ENCODE measurements around the gene UTP3. TPM values are rescaled to one million over a fixed set of nuclear protein-coding genes. Genes with fewer than 3 reads are reported as not detected.

UTP3 gene, protein sequence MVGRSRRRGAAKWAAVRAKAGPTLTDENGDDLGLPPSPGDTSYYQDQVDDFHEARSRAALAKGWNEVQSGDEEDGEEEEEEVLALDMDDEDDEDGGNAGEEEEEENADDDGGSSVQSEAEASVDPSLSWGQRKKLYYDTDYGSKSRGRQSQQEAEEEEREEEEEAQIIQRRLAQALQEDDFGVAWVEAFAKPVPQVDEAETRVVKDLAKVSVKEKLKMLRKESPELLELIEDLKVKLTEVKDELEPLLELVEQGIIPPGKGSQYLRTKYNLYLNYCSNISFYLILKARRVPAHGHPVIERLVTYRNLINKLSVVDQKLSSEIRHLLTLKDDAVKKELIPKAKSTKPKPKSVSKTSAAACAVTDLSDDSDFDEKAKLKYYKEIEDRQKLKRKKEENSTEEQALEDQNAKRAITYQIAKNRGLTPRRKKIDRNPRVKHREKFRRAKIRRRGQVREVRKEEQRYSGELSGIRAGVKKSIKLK
- total RNA-seq: 15.6 and 16.5 TPM in 2 replicates

DNA sequence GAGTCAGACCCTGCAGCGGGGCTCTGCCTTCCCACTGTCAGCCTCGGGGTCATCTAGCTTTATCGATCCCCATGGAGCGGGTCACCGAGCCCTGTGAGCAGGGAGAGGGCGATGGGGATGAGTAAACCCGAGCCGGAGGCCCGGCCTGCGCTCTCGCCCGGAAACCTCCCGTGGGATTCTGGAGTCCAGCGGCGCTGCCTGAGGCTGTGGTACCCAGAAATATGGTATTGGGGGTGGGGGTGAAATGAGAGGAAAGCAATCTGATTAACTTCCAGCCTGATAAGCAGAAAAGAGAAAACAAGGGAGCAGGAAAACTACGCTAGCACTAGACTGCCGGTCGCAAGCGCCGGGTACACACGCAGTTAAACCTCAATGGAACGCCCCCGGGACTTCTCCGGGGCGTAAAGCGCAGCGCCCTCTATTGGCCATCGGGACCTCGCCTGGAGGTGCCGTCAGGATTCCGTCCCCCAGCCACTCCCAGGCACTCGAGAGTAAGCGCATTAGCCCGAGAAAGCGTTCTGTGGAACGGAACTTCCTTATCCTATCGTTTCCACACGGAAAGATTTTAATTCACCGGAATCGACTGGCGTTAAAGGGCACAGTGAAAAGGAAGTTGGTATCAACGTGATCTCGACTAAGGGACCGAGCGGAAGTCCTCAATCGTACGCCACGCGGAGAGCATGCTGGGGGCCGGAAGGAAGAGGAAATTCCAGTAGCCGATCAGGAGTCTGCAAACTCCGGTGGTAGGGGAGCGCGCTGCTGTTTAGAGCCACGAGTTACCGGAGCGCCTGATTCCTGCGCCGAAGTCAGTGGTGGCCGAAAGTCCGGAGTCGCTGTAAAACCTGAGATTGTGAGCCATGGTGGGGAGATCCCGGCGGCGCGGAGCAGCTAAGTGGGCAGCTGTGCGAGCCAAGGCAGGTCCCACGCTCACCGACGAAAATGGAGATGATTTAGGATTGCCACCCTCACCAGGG is at the start of gene UTP3:
TSS of gene UTP3 (plus strand) at position 712 of the 974 bp plus-strand sequence. CDS start at position 858, 146 bp downstream.

DNA sequence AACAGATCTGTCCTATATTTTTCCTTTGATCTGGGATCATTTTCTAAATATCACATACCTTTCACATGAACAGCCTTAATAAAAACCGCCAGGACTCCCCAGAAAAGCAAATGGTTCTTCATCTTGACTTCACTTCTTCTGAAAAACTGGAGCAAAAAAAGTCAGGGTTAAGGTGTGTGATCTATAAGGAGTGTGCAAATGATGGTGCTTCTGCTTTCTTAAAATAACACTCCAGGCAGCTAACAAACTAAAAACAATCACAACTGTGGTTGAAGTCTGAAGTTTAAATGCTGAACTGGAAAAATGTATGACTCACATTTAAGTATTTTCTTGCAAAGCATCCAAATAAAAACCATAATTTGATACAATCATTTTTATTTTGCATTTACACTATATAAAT is 22.0 kb upstream of the UTP3 start, which contains the start of gene JCHAIN:
TSS of gene JCHAIN (minus strand) at position 140 of the 400 bp plus-strand sequence. CDS start at position 122, 18 bp downstream.

DNA sequence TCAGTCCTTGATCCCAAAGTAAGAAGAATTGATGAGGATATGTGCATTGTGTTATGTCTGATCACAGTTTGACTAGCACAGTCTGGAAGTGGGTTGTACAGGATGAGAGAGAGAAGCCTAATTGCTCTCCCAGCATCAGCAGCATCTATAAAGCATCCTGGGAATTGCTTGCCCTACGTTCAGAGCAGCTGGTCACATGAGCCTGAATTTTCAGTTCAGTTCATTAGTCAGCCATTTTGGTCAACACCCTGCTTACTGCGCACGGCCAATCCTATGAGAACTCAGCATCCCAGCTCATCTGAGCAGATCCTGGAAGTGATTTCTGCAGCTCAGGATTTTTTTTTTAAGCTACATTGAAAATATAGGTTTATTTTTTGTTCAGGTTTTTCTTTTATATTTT is 33.4 kb downstream of the UTP3 start, which contains the start of gene RUFY3:
TSS of gene RUFY3 (plus strand) at position 218 of the 400 bp plus-strand sequence. CDS start 610 bp downstream, outside the sequence.

Other genes with a start within 250 kb of the UTP3 start
- gene MUC7, start 216.3 kb upstream of the UTP3 start, total RNA-seq: not detected in 2 replicates
- gene AMTN, start 170.0 kb upstream of the UTP3 start, total RNA-seq: 0.13 TPM in 1 of 2 replicates, not detected in the other
- gene AMBN, start 96.3 kb upstream of the UTP3 start, total RNA-seq: not detected in 2 replicates
- gene ENAM, start 59.8 kb upstream of the UTP3 start, total RNA-seq: 0.13 TPM in 1 of 2 replicates, not detected in the other
- gene JCHAIN, start 22.0 kb upstream of the UTP3 start, total RNA-seq: 0.10 and 0.13 TPM in 2 replicates
- gene RUFY3, start 33.4 kb downstream of the UTP3 start, total RNA-seq: 54.0 and 55.2 TPM in 2 replicates
- 71.3 and 74.0 TPM in 2 replicates for gene GRSF1, start 151.4 kb downstream of the UTP3 start, total RNA-seq
- 17.1 and 21.6 TPM in 2 replicates for gene MOB1B, start 213.8 kb downstream of the UTP3 start, total RNA-seq

Measured in smooth muscle cell of the pulmonary artery (primary cell).